Measurements from ENCODE around the gene FOSL1. TPM values are rescaled to one million over a fixed set of nuclear protein-coding genes. Genes with fewer than 3 reads are reported as not detected.

Gene FOSL1
- total RNA-seq, 1 experiment from 2014 or later = 33.7 TPM

DNA sequence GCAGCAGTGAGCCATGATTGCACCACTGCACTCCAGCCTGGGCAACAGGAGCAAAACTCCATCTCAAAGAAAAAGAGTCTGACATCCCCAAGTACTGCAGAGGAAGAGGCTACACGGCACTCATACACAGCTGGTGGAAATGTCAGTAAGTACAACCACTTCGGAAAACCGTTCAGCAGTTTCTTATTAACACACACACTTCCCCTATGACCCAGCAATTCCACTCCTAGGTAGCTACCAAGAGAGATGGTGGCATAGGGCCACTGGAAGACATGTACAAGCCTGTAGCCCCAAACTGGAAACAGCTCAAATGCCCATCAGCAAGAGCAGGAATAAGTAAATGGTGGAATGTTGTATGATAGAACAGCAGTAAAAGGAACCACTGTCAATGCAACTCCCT, 22.4 kb upstream of the FOSL1 start:
- WGBS (ENCODE audit: extremely low coverage, insufficient read length, low lambda C conversion rate) = no CpG with 5 or more reads among the region's 3 CpGs
- Mint-ChIP-seq H3K9me3 (no peaks in the 10 kb centered on the region), H3K36me3 (ENCODE audit: insufficient read depth in 1 of 3, low read depth in 3 of 3) (peaks cover 1 to 18% (median 18%) of the 10 kb centered on the region in 3 experiments; a peak in 6 of 7 replicates), H3K27ac (no peak overlapping the region), H3K27me3 (ENCODE audit: low read depth) (no peaks in the 10 kb centered on the region), H3K4me1 (peaks cover 6 to 19% of the 10 kb centered on the region in 2 experiments; a peak in 3 of 4 replicates), H3K4me3 (no peak overlapping the region; a peak in 1 of 5 replicates)
- no peaks in the 10 kb centered on the region for H3K79me2 ChIP-seq (ENCODE audit: insufficient read depth, low read length)
- H3K27ac ChIP-seq (ENCODE audit: insufficient read length, low read depth, low read length) = no peak overlapping the region
- H2AK5ac ChIP-seq (ENCODE audit: insufficient read length, low read length) = no peak overlapping the region
- no peak overlapping the region for H2AFZ ChIP-seq (ENCODE audit: low read length)
- H2BK12ac ChIP-seq (ENCODE audit: insufficient read length, low read depth, low read length) = no peak overlapping the region
- H2BK120ac ChIP-seq (ENCODE audit: low read depth, low read length, poor library complexity, severe bottlenecking) = no peak overlapping the region
- H4K20me1 ChIP-seq (ENCODE audit: control insufficient read depth, insufficient read depth, insufficient read length) = no peaks in the 10 kb centered on the region
- no peak overlapping the region for H3K14ac ChIP-seq (ENCODE audit: insufficient read depth, low read length)
- DNase-seq = no peak
- no peak overlapping the region for H3T11ph ChIP-seq (ENCODE audit: low read length)
- H3K23me2 ChIP-seq (ENCODE audit: insufficient read length, low read depth, low read length, poor library complexity, severe bottlenecking) = peaks cover 11% of the 10 kb centered on the region
- no peaks in the 10 kb centered on the region for H3K9me3 ChIP-seq (ENCODE audit: control insufficient read depth, low read depth, low read length)
- H3K56ac ChIP-seq (ENCODE audit: insufficient read length, low read depth, low read length) = no peak overlapping the region
- H2BK20ac ChIP-seq (ENCODE audit: low read depth, low read length, poor library complexity, severe bottlenecking) = no peak overlapping the region
- no peak overlapping the region for H4K5ac ChIP-seq (ENCODE audit: insufficient read length, low read depth, low read length)
- no peak overlapping the region for H3K18ac ChIP-seq (ENCODE audit: insufficient read length, low read depth, low read length)
- TF ChIP-seq, protein P1, sequence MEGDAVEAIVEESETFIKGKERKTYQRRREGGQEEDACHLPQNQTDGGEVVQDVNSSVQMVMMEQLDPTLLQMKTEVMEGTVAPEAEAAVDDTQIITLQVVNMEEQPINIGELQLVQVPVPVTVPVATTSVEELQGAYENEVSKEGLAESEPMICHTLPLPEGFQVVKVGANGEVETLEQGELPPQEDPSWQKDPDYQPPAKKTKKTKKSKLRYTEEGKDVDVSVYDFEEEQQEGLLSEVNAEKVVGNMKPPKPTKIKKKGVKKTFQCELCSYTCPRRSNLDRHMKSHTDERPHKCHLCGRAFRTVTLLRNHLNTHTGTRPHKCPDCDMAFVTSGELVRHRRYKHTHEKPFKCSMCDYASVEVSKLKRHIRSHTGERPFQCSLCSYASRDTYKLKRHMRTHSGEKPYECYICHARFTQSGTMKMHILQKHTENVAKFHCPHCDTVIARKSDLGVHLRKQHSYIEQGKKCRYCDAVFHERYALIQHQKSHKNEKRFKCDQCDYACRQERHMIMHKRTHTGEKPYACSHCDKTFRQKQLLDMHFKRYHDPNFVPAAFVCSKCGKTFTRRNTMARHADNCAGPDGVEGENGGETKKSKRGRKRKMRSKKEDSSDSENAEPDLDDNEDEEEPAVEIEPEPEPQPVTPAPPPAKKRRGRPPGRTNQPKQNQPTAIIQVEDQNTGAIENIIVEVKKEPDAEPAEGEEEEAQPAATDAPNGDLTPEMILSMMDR (conservative IDR thresholded peaks at IDR 0.05) = no peak
- H3K4ac ChIP-seq (ENCODE audit: low read depth, low read length) = no peak overlapping the region
- H3K23ac ChIP-seq (ENCODE audit: insufficient read length, low read depth, low read length) = no peak overlapping the region
- H3K27me3 ChIP-seq (ENCODE audit: insufficient read depth, low read length) = no peaks in the 10 kb centered on the region
- no peak overlapping the region for H4K8ac ChIP-seq (replicated peaks; ENCODE audit: insufficient read length, low read depth, low read length)
- H3K4me2 ChIP-seq (ENCODE audit: insufficient read depth, insufficient read length, low read length) = no peak overlapping the region
- H2BK15ac ChIP-seq (ENCODE audit: low read depth, low read length) = no peak overlapping the region
- no peak overlapping the region for H4K91ac ChIP-seq (ENCODE audit: insufficient read length, low read depth, low read length)
- H3K9ac ChIP-seq (ENCODE audit: extremely low read depth, insufficient read length, low read length) = no peak overlapping the region
- H2BK5ac ChIP-seq (ENCODE audit: insufficient read length, low read length) = no peak overlapping the region
- H3K79me1 ChIP-seq (ENCODE audit: insufficient read depth, low read depth, low read length, poor library complexity, severe bottlenecking) = no peaks in the 10 kb centered on the region
- no peaks in the 10 kb centered on the region for H3K4me1 ChIP-seq (ENCODE audit: insufficient read depth, low read length)

Data from H9 (cell line).